Testis (tissue), 2 donors: ENCODE data around the gene MPHOSPH8.

ENCODE experiments used
- CTCF ChIP-seq, 3 experiments: fragments of 450-650 bp in 2 of 3; fragments of 200-600 bp in 1 of 3; sonication (generic) in 1 of 3; IDR thresholded peaks; one replicate each; pipeline ENCODE4 v1.5.1; 2016 to 2019; ENCODE audit warnings: antibody characterized with exemption in 3 of 3, mild to moderate bottlenecking in 2 of 3, moderate library complexity in 1 of 3
- POLR2A ChIP-seq: fragments of 450-650 bp; IDR thresholded peaks from one replicate; pipeline ENCODE4 v1.6.1; 2017; ENCODE audit warnings: antibody characterized with exemption, mild to moderate bottlenecking, moderate library complexity

- TF ChIP-seq POLR2A (no peak), CTCF (IDR thresholded peaks at IDR 0.05) (peak; percentile 11 to 43 (median 36))
Observed at GRCh38 chr13:19587635-19588300, 45.7 kb upstream of the MPHOSPH8 start.
